NCI-H2081 treated with DMSO at 0.1 percent for 48 hours (cell line): ENCODE results near the gene KIAA0825.
A peak's percentile ranks its signal among the peaks of the same experiment; 100 is the strongest.
"Not testable (repeated sequence)": the region's sequence is repeated elsewhere in the genome, so short reads cannot be mapped to it uniquely, and the experiment has no call there.

Source experiments
- DNase-seq: peaks from one replicate; lab custom pipeline; 2025; lab: John Stamatoyannopoulos, UW

The KIAA0825 gene

DNA sequence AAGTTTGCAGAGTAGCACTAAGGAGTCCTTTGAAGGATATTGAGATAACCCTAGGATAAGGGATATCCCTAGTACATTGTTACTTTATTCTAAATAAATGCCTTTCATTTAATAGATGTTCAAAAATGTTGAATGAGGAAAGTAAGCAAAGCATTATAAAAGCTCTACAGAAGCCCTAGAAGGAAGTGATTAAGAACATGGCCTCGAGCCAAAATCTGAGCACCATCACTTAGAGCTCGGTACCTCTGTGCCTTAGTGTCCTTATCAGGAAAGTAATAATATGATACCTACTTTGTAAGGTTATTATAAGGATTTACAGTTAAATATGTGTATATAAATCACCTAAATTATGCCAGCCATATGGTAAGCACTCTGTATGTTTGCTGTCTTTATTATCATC lies 242.6 kb downstream of the KIAA0825 start:
- DNase-seq = no peak

DNA sequence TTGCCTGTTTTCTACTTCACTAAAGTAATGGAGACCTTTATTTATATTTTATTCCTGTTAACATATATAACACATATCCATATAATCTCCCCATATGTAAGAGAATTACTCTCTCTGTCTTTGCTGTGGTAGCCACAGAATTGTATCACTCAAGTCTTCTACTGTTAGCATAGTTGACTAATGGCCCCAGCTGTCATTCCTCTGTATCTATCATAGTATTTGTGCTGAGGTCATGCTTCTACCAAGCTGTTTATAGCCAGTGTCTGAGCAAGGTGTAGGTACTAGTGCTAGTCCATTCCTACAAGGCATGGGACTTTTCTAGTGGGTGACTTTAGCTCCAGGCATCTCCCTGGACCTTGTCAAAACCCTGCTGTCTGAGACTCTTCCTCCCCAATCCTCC lies 244.1 kb downstream of the KIAA0825 start:
- no peak for DNase-seq

DNA sequence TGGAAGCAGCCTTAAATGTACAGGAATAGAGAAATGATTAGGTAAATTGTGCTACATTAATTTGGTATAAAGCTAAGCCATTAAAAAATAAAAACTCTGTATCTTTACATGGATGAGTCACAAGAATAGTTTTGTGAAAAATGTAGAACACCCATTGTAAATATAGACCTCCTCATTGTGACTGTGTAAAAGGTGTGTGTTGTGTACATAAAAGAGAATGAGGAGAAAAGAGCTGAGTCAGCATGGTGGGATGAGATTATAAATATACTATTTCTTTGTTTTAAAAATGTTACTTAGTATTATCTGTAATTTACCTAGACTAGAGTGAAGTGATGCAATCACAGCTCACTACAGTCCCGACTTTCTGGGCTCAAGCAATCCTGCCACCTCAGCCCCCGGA lies 250.5 kb downstream of the KIAA0825 start:
- no peak for DNase-seq

DNA sequence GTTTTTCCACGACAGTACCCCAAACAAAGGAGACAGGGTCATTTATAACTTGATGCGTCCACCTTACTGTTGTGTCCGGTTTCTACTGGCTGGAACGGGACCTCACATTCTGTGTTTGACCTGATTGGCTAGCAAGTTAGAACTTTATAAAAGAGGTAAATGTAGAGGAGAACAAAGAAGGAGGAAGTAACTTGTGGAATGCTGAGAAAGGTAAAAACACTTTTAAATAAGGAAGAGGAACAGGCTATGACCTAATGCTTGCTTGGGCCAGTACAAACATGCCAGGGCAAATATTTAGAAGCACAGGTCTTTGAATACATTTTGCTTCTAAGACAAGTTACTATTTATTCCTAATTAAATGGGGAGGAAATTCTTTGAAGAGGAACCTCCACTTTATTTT lies 251.6 kb downstream of the KIAA0825 start:
- DNase-seq = no peak

DNA sequence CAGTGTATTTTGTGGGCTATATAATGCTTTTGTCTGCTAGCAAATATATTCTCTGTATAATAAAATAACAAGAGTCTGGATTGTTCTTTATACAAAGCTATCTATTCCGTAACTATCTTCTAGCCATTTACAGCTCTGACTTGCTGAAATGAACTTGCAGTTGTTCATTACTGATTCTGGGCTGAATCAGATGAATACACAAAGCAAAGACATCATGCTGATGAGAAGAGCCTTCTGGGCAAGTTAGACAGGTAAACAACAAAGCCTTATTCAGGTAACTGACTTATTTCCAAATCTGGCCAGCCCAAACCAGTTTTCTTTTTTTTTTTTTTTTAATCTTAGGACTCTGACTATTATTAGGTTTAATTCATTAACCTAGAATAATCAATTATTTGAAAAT lies 255.5 kb downstream of the KIAA0825 start:
- DNase-seq = peak; percentile 8

DNA sequence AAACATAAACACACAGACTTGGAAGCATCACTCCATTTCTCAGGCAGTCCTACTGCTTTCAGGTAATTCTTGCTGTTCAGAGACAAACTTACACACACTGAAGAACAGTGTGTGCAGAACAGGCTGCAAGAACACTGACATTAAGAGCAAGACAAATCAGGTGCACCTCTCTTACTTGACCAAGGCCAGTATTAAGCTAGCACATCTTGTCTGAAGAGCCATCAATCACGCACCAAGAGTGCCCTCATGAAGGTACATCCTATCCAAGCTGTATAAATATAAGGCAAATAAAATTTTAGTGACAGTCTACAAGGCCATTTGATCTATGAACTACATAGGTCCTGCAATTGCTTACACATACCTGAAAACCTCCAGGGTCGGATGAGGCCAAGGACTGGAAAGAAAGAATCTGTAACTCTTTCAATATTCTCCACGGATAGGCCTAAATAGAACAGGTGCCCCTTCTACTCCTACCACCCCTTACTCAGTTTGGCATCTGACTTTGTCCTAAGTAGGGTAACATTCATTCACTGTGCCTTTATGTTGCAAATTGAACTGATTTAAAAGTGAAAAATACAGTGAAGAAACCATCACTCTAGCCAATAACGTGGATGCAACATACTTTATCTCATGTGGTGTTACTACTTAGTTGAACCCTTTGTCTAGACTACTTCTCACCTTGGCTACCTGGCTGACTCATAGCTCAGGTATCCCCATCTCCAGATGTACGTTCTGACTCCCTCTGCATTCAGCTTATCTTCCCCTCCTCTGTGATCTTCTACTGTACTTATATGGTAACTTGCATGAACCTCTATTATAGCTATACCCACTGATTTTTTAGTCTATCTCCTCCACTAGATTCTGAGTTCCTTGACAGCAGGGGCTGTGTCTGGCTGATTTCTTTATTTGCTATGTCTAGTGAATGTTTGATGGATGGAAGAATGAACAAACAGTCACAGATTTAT lies 256.3 kb downstream of the KIAA0825 start:
- DNase-seq = no peak

DNA sequence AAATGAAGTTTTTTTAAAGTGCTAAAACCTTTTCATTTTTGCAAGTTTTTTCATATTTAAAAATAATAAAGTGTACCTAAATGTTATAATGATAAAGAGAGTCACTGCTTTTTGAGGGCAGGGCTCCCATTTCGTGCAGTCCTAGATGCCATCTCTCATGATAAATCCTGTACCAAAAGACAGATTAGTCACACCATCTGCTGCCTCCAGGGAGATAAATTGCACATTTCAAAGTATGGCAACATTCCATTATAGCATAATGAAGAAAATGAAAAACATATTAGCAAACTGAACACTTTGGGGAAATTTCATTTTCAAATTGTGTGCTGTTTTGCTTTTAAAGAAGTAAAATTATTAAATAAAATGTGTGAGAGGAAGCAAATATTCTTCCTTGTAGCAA lies 257.2 kb downstream of the KIAA0825 start:
- no peak for DNase-seq

DNA sequence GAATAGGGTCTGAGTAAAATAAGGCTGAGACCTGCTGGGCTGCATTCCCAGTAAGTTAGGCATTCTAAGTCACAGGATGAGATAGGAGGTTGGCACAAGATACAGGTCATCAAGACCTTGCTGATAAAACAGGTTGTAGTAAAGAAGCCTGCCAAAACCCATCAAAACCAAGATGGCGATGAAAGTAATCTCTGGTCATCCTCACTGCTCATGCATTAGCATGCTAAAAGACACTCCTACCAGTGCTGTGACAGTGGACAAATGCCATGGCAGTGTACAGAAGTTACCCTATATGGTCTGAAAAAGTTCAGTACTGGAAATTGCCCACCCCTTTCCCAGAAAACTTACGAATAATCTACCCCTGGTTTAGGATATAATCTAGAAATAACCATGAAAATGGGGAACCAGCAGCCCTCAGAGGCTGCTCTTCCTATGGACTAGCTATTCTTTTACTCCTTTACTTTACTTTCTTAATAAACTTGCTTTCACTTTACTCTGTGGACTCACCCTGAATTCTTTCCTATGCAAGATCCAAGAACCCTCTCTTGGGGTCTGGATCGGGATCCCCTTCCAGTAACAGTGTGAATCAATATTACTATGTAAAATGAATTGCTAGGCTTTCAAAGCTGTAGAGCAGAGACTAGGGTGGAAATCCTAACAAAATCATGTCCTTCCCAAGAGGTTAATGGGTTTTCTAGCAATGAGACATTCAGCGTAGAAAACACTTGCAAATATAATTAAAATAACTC lies 257.8 kb downstream of the KIAA0825 start:
- no peak for DNase-seq

DNA sequence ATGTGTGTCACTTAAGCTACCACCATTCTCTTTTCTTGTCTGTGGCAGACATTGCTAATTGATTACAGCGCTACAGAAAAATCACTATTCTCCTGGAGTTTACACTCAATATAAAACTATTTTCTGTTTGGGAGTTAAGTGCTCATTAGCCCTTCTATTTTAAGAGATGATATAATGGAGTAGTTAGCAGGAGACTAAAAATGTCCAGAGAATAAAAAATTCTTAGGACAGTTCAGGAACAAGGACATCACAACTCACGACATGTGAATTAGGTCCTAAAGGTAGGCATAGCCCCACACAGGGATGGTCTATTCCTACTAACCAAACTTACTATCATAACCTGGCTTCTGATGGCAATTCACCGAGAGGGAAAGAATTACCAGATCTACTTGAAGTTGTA lies 258.5 kb downstream of the KIAA0825 start:
- no peak for DNase-seq

DNA sequence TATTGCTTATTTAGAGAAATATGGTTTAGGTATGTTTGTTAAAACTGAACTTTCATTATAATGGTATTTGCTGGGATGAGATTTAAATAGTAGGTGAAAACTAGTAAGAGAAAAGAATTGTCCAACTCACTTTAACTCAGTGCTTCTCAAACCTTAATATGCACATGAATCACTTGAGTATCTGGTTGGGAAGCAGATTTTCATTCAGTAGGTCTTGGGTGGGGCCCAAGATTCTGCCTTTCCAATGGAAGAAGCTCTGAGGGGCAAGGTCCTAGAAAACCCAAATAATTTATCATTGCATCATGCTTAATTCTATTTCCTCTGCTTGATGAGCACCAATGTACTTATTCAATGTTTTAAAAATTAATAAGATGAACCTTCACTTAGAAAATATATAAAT lies 262.6 kb downstream of the KIAA0825 start:
- DNase-seq = no peak

DNA sequence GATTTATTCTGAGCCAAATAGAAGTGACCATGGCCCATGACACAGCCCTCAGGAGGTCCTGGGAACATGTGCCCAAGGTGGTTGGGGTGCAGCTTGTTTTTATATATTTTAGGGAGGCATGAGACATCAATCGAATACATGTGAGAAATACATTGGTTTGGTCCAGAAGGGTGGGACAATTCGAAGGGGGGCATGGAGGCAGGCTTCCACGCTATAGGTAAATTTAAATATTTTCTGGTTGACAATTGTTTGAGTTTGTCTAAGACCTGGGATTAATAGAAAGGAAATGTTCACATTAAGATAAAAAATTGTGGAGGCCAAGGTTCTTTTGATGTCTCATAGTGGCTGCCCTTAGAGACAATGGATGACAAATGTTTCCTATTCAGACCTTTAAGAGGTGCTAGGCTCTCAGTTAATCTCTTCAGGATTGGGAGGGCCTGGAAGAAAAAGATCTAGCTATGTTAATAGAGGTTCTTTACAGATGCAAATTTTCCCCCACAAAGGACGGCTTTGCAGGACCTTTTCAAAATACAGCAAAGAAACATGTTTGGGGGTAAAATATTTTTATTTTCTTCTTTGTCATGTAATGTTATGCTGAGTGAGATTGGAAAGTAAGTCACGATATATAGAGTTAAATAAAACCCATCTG lies 263.4 kb downstream of the KIAA0825 start:
- DNase-seq = not testable (repeated sequence)

DNA sequence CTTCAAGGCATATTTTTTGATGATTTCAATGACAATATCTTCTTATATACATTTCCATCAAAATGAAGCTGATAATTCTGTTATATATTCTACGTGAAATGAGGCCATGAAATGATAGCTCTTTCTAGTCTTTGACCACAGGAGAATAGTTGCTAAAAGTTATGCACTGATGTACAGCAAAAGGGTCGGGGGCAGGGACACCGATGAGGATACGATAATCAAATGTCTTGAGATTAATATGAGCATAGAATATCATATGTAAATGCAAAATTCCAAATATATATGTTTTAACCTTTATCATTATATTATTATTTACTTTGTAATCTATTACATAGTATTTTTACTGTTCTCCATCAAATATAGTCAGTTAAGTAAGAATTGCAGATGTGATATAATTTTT lies 264.8 kb downstream of the KIAA0825 start:
- no peak for DNase-seq

DNA sequence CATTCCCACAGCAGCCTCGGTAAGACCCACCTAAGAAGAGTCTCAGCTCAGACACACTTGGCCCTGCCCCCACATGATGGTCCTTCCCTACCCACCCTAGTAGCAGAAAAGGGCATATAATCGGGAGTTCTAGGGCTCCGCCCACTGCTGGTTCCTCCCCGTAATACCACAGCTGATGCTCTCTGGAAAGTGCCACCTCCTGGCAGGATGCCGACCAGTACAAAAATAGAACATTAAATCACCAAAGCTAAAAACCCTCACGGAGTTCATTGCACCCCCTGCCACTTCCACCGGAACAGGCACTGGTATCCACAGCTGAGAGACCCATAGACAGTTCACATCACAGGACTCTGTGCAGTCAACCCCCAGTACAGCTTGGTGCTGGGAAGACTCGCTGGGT lies 271.3 kb downstream of the KIAA0825 start:
- DNase-seq = no peak

DNA sequence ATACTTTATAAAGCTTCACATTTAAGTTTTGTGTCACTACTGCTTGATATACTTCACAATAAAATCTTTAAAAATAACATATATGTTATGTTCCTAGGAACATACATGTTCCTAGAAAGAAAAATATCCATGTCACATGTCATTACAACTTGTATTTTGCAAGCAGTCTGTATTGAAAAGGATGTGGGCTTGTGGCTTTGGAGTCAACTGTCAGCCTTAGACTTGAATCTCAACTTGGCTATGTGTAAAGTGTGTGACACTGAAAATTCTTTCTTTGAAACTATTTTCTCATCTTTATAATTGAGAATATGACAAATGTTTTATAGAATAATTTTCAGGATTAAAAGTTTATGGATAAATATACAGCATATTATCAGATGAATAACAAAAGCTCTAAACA lies 273.1 kb downstream of the KIAA0825 start:
- no peak for DNase-seq

DNA sequence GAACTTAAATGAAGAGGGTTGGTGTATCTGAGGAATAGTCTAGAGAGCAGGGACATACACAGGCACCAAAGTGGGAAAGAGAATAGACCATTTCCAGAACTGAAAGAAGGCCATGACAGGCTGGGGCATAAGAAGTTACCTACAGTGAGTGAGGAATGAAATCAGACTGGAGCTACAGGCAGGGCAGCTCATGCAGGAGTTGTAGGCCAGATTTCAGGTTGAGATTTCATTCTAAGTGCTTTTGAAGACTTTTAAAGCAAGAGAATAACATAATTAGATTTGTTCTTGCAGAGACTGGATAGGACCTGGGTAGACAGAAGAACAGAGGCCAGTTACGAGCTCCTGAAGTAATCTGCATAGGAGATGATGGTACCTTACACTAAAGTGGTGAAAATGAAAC lies 280.8 kb downstream of the KIAA0825 start:
- DNase-seq = no peak

DNA sequence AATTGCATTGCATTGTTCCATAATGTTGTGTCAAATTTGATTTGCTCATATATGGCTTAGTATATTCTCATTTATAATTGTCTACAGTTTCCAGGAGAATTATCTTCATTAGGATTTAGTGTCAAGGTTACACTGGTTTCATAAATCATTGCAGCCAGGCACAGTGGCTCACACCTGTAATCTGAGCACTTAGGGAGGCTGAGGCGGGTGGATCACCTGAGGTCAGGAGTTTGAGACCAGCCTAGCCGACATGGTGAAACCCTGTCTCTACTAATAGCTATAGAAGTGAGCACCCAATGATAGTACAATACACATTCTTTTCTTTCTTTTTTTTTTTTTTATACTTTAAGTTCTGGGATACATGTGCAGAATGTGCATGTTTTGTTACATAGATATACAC lies 282.5 kb downstream of the KIAA0825 start:
- no peak for DNase-seq

DNA sequence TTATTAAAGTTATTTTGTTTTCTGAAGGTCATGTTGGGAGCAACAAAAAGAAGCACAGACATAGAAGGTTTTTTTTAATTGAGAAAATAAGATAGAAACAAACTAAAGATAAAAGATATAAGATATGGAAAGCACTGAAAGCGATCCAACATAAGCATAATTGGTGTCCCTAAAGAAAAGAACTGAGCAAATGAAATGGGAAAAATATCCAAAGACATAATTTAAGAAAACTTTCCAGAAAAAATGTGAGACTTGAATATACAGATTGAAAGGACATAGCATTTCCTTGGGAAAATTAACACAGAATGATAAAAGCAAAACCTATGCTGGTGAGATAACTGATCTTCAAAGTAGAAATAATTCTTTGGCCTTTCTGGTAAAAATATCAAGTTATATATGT lies 289.3 kb downstream of the KIAA0825 start:
- no peak for DNase-seq

DNA sequence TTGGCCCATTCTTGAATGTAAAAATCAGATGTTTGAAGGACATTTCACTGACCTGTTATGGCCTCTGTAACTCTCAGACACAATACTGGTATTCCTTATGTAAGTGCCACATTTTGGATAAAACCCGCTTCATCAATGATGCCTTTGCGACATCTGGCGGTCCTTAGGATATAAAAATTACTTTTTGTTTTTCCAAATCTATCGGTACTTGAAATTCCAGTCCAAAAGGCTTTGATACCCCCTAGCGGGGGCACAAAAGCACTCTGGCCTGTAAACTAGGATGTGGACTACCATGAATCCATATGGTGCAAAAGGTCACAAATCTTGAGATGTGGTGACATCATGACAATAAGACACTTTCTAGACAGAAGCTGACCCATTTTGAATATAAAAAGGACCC lies 291.8 kb downstream of the KIAA0825 start:
- no peak for DNase-seq

DNA sequence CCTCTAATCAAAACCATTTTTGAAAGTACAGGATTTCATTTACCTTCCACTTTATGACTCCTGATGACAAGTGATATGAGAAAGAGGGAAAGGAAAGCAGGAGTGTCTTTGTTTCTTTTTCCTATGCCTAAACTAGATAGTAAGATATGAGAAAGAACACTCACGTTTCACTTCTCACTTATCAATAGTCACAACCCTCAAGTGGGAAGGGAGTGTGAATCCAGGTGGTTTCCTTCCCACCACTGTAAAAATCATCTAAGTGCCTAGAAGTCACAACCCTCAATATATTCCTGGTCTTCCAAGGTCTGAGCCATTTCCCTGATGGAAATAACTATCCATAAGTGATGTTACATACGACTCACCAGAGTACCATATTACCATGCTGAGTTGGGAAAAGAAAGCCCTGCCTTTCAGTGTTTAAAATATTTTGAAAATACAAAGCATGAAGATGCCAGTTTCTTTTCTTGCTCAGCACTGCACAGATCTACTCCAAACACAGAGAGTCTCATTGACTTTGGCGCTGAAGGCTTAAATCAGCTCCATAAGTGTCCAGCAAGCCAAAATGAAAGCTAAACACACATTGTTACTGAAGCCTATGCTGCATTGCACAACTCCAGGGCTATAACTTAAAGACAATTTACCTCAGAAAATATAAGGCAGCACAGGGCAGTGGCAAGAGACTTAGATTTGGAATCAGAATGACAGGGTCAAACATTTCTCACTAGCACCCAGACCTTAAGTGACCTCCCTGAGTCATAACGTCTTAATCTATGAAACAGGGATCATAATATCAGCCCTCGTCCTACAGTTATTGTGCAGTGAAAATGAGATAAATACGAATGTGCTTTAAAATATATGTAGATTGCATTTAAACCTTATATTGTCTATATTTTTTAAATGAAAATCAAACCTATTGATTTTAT lies 301.2 kb downstream of the KIAA0825 start:
- DNase-seq = no peak

DNA sequence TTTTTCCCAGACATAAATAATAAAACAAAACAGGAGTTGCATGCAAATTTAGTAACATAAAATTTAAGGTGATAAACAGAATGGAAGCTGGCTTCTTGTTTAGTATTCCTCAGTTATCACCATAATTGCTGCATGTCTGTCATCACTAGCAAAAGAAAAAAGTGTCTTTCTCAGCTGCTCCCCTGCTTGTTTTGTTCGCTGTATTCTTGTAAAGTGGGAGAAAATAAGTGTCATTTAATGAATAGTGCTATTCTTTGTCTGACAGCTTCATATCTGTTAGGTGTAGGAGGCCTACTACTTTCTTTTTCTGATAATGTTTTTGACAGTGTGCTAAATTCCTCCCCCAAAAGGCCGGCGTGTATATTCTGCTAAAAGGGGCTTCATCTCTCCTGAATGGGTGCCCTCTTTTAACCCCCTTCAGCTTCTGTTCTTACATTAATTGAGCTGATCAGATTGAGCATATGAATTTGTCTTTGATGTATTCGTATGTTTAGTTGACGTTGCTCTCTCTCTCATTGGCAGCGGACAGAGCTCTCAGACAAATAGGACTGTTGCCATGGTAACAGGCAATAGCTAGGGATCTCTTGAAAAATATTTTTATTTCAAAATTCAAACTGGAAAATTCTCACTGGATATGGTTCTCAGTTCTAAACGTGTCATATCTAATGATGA lies 303.8 kb downstream of the KIAA0825 start:
- DNase-seq = no peak

DNA sequence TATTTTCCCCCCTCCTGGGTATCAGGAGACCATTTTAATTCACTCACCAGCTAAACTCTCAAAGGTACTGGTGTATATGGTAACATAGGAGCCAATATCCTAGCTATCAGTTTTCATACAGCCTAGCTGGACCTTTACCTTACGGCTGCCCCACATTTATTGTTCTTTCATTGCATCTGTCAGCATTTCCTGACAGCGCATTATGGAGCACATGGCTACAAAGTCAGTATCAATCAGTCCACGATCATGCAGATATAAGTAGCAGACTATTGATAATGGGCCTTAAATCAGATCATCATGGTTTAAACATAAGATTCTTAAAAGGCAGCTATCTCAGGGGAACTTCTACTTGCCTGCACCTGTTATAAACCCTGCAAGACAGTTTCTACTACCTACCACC lies 304.7 kb downstream of the KIAA0825 start:
- no peak for DNase-seq
